Panc1 (cell line): Measurements from ENCODE around the gene CNTN4. TPM values are rescaled to one million over a fixed set of nuclear protein-coding genes. Genes with fewer than 3 reads are reported as not detected.
"Not testable (repeated sequence)": the region's sequence is repeated elsewhere in the genome, so short reads cannot be mapped to it uniquely, and the experiment has no call there.

Experiments
- ATAC-seq: fragments of 200-7000 bp; cut with Tn5 transposase; 2 replicates; pipeline ENCODE4 v1.9.1; 2020; ENCODE audit warnings: mild to moderate bottlenecking, moderate library complexity
- BruUV-seq: library from RNA; stranded (reverse); fragments of 400-500 nt; replicated peaks from 2 replicates; lab custom pipeline; 2021; lab: Mats Ljungman, UMichigan
- CTCF ChIA-PET: fragments of 300-600 bp; sonication (Branson Sonifier 250); formaldehyde crosslinking; loops from one replicate; lab custom pipeline; 2022; ENCODE audit warnings: antibody characterized with exemption; lab: Charles Lee
- POLR2A ChIA-PET: fragments of 300-600 bp; sonication (Branson Sonifier 250); formaldehyde crosslinking; loops from one replicate; lab custom pipeline; 2022; ENCODE audit warnings: antibody characterized with exemption; lab: Charles Lee
- DNase-seq: peaks from one replicate; pipeline ENCODE4 v3.0.0-alpha.2; 2010; ENCODE audit warnings: low read depth, low spot score
- H3K27ac ChIP-seq: 2 replicates; pipeline ENCODE4 v1.5.1; 2011; ENCODE audit warnings: mild to moderate bottlenecking, low read length, inconsistent platforms
- H3K27me3 ChIP-seq: fragments of 200-500 bp; sonication (Bioruptor generic); 2 replicates; pipeline ENCODE4 v1.6.0; 2014; ENCODE audit warnings: low read length, inconsistent platforms; ENCODE audit not compliant: control insufficient read depth, insufficient read depth
- H3K36me3 ChIP-seq: fragments of 200-500 bp; sonication (Bioruptor generic); 2 replicates; pipeline ENCODE4 v1.5.1; 2014; ENCODE audit warnings: inconsistent platforms, mild to moderate bottlenecking, low read length, moderate library complexity; ENCODE audit not compliant: control insufficient read depth, insufficient read depth
- H3K4me1 ChIP-seq: 2 replicates; pipeline ENCODE4 v1.5.1; 2011; ENCODE audit warnings: inconsistent platforms, mild to moderate bottlenecking, low read length, moderate library complexity; ENCODE audit not compliant: control insufficient read depth, insufficient read depth
- H3K4me3 ChIP-seq, 2 experiments: 2 replicates each; pipeline ENCODE4 v1.5.1; 2011 to 2012; ENCODE audit warnings: low read depth in 2 of 2, low read length in 2 of 2, mild to moderate bottlenecking in 2 of 2, inconsistent platforms in 1 of 2, moderate library complexity in 1 of 2
- H3K9me3 ChIP-seq: fragments of 200-500 bp; sonication (Bioruptor generic); 2 replicates; pipeline ENCODE4 v1.5.1; 2014; ENCODE audit warnings: low read depth, mild to moderate bottlenecking, inconsistent platforms, low read length, moderate library complexity; ENCODE audit not compliant: control insufficient read depth, insufficient read depth
- POLR2AphosphoS5 ChIP-seq: IDR thresholded peaks from 2 replicates; pipeline ENCODE4 v1.6.1; 2012; ENCODE audit warnings: mild to moderate bottlenecking, low read depth, low read length, moderate library complexity
- REST ChIP-seq, 2 experiments: IDR thresholded peaks; 2 replicates each; pipeline ENCODE4 v1.6.1; 2011 to 2012; ENCODE audit warnings: low read depth in 2 of 2, control low read depth in 1 of 2, low read length in 1 of 2, mild to moderate bottlenecking in 1 of 2, moderate library complexity in 1 of 2; ENCODE audit not compliant: insufficient read depth in 1 of 2
- SIN3A ChIP-seq: IDR thresholded peaks from 2 replicates; pipeline ENCODE4 v1.6.1; 2012; ENCODE audit warnings: low read depth, mild to moderate bottlenecking, low read length, moderate library complexity, borderline replicate concordance; ENCODE audit not compliant: insufficient read depth
- TCF7L2 ChIP-seq: IDR thresholded peaks from 2 replicates; pipeline ENCODE4 v1.6.1; 2011; ENCODE audit warnings: mild to moderate bottlenecking, low read depth, low read length, inconsistent platforms
- in situ Hi-C: cut with HindIII; loops from 2 replicates; pipeline ENCODE4 v1.10.0; 2016; ENCODE audit warnings: low sequenced_read_pairs, low pct_unique_long_range_greater_than_20kb
- intact Hi-C: fragments of 100-400 bp; cut with micrococcal nuclease; formaldehyde crosslinking; loops from one replicate; pipeline ENCODE4 v1.10.0; 2022; ENCODE audit not compliant: unreplicated experiment
- total RNA-seq: library from RNA; stranded (reverse); gene quantifications from one replicate; pipeline ENCODE4 v1.2.1, GENCODE V29; 2021; ENCODE audit not compliant: unreplicated experiment
- TF ChIP-seq, protein P1 (sequence below): fragments of 450-650 bp; IDR thresholded peaks from 2 replicates; pipeline ENCODE4 v1.5.1; 2017; ENCODE audit warnings: mild to moderate bottlenecking

Gene CNTN4
- total RNA-seq, 1 experiment from 2014 or later, result not detected

- Histone ChIP-seq H3K4me1 (no peaks in the 10 kb centered on the region), H3K27ac (no peak overlapping the region), H3K4me3 (no peak overlapping the region), H3K36me3 (no peaks in the 10 kb centered on the region), H3K9me3 (no peaks in the 10 kb centered on the region), H3K27me3 (no peaks in the 10 kb centered on the region)
- BruUV-seq, result no TSS peak
- in situ Hi-C loops (no loop called here), intact Hi-C loops (no loop called here)
- ChIA-PET CTCF (no interaction called here), POLR2A (no interaction called here)
- TF ChIP-seq TCF7L2 (no peak), REST (IDR thresholded peaks at IDR 0.05; ENCODE audit: insufficient read depth in 1 of 2, low read depth in 2 of 2, low read length in 1 of 2) (no peak), SIN3A (no peak), POLR2AphosphoS5 (no peak)
- TF ChIP-seq, protein P1, sequence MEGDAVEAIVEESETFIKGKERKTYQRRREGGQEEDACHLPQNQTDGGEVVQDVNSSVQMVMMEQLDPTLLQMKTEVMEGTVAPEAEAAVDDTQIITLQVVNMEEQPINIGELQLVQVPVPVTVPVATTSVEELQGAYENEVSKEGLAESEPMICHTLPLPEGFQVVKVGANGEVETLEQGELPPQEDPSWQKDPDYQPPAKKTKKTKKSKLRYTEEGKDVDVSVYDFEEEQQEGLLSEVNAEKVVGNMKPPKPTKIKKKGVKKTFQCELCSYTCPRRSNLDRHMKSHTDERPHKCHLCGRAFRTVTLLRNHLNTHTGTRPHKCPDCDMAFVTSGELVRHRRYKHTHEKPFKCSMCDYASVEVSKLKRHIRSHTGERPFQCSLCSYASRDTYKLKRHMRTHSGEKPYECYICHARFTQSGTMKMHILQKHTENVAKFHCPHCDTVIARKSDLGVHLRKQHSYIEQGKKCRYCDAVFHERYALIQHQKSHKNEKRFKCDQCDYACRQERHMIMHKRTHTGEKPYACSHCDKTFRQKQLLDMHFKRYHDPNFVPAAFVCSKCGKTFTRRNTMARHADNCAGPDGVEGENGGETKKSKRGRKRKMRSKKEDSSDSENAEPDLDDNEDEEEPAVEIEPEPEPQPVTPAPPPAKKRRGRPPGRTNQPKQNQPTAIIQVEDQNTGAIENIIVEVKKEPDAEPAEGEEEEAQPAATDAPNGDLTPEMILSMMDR, result no peak
- ATAC-seq, result no peak
- DNase-seq, result no peak
These were observed 720.9 kb downstream of the CNTN4 start for GRCh38 chr3:2819571-2819970.

GRCh38 chr3:2820982-2821381 is 722.3 kb downstream of the CNTN4 start:
- H3K4me1 ChIP-seq, BruUV-seq, H3K9me3 ChIP-seq, H3K4me3 ChIP-seq, H3K27ac ChIP-seq, ATAC-seq, H3K27me3 ChIP-seq, H3K36me3 ChIP-seq, intact Hi-C loops, in situ Hi-C loops, DNase-seq, POLR2A ChIA-PET: not testable (repeated sequence)
- CTCF ChIA-PET, result interaction anchor here (0.7 kb wide), 1 partner anchor 15 kb away, joined by 6 read pairs; no protein-coding TSS in a partner anchor

GRCh38 chr3:2822611-2823010 is 723.9 kb downstream of the CNTN4 start:
- BruUV-seq, result no TSS peak
- no peak for TF ChIP-seq SIN3A
- TF ChIP-seq, protein P1, result no peak
- CTCF ChIA-PET, result no interaction called here

More at GRCh38 chr3:2822611-2823010, 723.9 kb downstream of the CNTN4 start:
- DNase-seq (no peak), ATAC-seq (no peak)
- in situ Hi-C loops (no loop called here), intact Hi-C loops (no loop called here)
- Histone ChIP-seq H3K27me3 (no peaks in the 10 kb centered on the region), H3K4me1 (no peaks in the 10 kb centered on the region), H3K9me3 (no peaks in the 10 kb centered on the region), H3K4me3 (no peak overlapping the region), H3K36me3 (no peaks in the 10 kb centered on the region), H3K27ac (no peak overlapping the region)
- POLR2A ChIA-PET, result no interaction called here
